ENCODE measurements around the gene ARMC8. TPM values are rescaled to one million over a fixed set of nuclear protein-coding genes. Genes with fewer than 3 reads are reported as not detected.
A peak's percentile ranks its signal among the peaks of the same experiment; 100 is the strongest.

The ARMC8 gene
- total RNA-seq, 4 donors from 2014 or later, result 79.3 to 93.0 (median 84.9) TPM

DNA sequence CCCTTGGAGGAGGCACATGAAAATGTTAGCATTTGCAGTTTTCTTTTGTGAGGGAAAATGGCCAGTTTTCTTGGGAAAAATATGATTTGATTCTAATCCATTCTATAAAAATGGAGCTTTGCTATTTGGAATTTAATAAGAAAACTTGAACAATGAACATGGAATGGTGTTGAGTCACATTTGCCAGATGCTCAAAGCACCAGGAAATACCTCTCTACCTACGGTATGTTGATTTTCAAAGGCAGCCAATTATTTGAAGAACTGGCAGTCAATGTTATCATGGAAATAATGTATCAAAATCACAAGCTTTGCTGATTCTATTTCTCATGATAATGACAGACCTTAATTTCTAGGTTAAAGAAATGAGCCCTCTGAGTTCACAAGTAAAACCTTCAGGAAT lies 127.7 kb downstream of the ARMC8 start:
- DNase-seq (ENCODE audit: extremely low spot score), result no peak
- Histone ChIP-seq H3K36me3 (no peaks in the 10 kb centered on the region), H3K4me3 (no peak overlapping the region), H3K27me3 (no peaks in the 10 kb centered on the region), H3K9me3 (peaks cover 0 to 9% (median 3%) of the 10 kb centered on the region in 4 donors), H3K4me1 (no peaks in the 10 kb centered on the region), H3K27ac (replicated peaks in 1 of 4) (no peak overlapping the region)
- intact Hi-C loops (cut with DNase I), result no loop called here
- 81% methylated on average over 1 of the region's 1 CpG for WGBS
- TF ChIP-seq EP300 (IDR thresholded peaks at IDR 0.05), result no peak
- TF ChIP-seq POLR2AphosphoS5 (IDR thresholded peaks at IDR 0.05), result no peak
- TF ChIP-seq, protein P1, sequence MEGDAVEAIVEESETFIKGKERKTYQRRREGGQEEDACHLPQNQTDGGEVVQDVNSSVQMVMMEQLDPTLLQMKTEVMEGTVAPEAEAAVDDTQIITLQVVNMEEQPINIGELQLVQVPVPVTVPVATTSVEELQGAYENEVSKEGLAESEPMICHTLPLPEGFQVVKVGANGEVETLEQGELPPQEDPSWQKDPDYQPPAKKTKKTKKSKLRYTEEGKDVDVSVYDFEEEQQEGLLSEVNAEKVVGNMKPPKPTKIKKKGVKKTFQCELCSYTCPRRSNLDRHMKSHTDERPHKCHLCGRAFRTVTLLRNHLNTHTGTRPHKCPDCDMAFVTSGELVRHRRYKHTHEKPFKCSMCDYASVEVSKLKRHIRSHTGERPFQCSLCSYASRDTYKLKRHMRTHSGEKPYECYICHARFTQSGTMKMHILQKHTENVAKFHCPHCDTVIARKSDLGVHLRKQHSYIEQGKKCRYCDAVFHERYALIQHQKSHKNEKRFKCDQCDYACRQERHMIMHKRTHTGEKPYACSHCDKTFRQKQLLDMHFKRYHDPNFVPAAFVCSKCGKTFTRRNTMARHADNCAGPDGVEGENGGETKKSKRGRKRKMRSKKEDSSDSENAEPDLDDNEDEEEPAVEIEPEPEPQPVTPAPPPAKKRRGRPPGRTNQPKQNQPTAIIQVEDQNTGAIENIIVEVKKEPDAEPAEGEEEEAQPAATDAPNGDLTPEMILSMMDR (IDR thresholded peaks at IDR 0.05), result no peak
- no peak for TF ChIP-seq POLR2A (IDR thresholded peaks at IDR 0.05; ENCODE audit: low read depth)

DNA sequence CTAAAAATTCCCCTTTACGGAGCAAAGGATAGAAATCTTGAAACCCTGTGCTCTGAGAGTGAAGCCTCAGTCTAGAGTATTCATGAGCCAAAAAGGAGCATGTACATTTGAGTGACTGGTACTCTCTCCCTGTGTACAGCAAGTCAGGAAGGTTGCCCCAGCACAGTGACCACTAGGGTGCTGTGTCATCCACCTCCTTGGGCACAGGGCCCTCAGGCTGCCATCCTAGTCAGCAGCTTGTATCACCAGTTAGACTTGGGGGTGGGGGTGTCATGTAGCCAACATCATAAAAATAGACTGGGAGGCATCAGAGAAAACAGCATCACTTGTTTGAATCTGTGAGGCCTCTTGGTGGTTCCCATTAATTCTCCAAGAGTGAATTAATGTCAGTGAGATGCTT lies 130.6 kb downstream of the ARMC8 start:
- 93% methylated on average over 1 of the region's 1 CpG for WGBS
- peak; percentile 60 for DNase-seq (ENCODE audit: extremely low spot score)
- Histone ChIP-seq H3K27ac (replicated peaks in 1 of 4) (no peak overlapping the region), H3K27me3 (peaks cover 0 to 12% (median 0%) of the 10 kb centered on the region in 4 donors), H3K4me1 (no peaks in the 10 kb centered on the region), H3K36me3 (no peaks in the 10 kb centered on the region), H3K4me3 (no peak overlapping the region), H3K9me3 (no peaks in the 10 kb centered on the region)
- TF ChIP-seq EP300 (IDR thresholded peaks at IDR 0.05) (no peak), POLR2AphosphoS5 (IDR thresholded peaks at IDR 0.05) (no peak), POLR2A (IDR thresholded peaks at IDR 0.05; ENCODE audit: low read depth) (no peak)
- TF ChIP-seq, protein P1 (IDR thresholded peaks at IDR 0.05), result no peak
- intact Hi-C loops (cut with DNase I), result no loop called here

- 70% methylated on average over 4 of the region's 4 CpGs for WGBS
- Histone ChIP-seq H3K9me3 (no peaks in the 10 kb centered on the region), H3K4me1 (peaks cover 6 to 11% (median 7%) of the 10 kb centered on the region in 4 donors), H3K27me3 (peaks cover 0 to 12% (median 0%) of the 10 kb centered on the region in 4 donors), H3K36me3 (no peaks in the 10 kb centered on the region), H3K4me3 (no peak overlapping the region), H3K27ac (replicated peaks in 1 of 4) (no peak overlapping the region)
- TF ChIP-seq POLR2AphosphoS5 (IDR thresholded peaks at IDR 0.05) (no peak), POLR2A (IDR thresholded peaks at IDR 0.05; ENCODE audit: low read depth) (no peak), EP300 (IDR thresholded peaks at IDR 0.05) (no peak)
- TF ChIP-seq, protein P1 (IDR thresholded peaks at IDR 0.05), result no peak
- peak; percentile 57 for DNase-seq (ENCODE audit: extremely low spot score)
- intact Hi-C loops (cut with DNase I), result no loop called here
These were observed 136.9 kb downstream of the ARMC8 start for GRCh38 chr3:138323971-138324370.

DNA sequence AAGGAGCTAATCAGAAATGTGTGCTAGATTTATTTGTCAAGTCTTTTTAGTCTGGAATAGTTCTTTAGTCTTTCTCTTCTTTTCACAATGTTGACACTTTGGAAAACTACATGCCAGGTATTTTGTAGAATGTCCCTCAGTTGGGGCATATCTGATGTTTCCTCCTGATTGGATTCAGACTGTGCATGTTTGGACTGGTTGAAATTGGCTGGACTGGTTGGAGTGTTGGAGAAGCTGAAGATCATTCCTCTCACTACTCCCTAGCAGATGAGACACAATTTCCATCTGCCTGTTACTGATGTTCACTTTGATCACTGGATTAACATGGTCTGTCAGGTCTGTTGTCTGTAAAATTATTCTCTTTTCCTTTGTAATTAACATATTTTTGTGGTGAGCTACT lies 138.9 kb downstream of the ARMC8 start:
- intact Hi-C loops (cut with DNase I), result no loop called here
- H3K27ac ChIP-seq (replicated peaks in 1 of 4), result no peak overlapping the region
- DNase-seq (ENCODE audit: extremely low spot score), result peak; percentile 5
- no peak overlapping the region for H3K4me3 ChIP-seq
- H3K4me1 ChIP-seq, result peaks cover 11 to 22% (median 17%) of the 10 kb centered on the region in 4 donors
- no peaks in the 10 kb centered on the region for H3K36me3 ChIP-seq
- H3K9me3 ChIP-seq, result no peaks in the 10 kb centered on the region
- peaks cover 0 to 12% (median 0%) of the 10 kb centered on the region in 4 donors for H3K27me3 ChIP-seq
- no peak for TF ChIP-seq POLR2AphosphoS5 (IDR thresholded peaks at IDR 0.05)
- TF ChIP-seq, protein P1 (IDR thresholded peaks at IDR 0.05), result no peak
